Amniotic stem cell (primary cell): ENCODE results near the gene FNDC5.

Source experiments
- DNase-seq: peaks from one replicate; lab custom pipeline; 2025; lab: John Stamatoyannopoulos, UW

Gene FNDC5

DNA sequence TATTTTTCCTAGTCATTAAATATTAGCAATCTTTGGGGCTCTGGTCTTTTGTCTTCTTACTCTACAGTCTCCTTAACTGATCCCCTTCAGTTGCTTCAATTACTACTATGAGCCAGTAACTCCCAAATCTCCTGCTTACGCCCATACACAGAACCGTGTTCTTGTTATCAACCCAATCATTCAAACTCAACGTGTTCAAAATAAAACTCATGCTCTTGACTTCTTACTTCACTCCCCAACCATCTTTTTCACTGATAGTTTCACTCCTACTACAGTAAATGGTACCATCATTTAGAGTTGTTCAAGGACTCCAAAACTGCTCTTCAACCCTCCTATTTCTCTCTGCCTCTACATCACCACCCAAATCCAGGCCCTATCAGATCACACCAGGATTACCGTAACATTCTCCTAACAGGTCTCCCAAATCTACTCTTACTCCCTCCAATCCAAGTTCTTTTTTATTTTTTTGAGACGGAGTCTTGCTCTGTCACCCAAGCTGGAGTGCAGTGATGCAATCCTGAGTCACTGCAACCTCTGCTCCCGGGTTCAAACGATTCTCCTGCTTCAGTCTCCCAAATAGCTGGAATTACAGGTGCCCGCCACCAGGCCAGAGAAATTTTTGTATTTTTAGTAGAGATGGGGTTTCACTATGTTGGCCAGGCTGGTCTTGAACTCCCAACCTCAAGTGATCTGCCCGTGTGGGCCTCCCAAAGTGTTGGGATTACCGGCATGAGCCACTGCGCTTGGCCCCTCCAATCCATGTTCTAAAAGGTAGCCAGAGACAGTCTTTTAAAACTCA is 56.6 kb downstream of the FNDC5 start:
- DNase-seq = no peak
